ENCODE data around the gene FRMPD4. TPM values are rescaled to one million over a fixed set of nuclear protein-coding genes. Genes with fewer than 3 reads are reported as not detected.

FRMPD4 gene
- total and polyA plus RNA-seq, 2 donors = 0.06 to 0.85 TPM

DNA sequence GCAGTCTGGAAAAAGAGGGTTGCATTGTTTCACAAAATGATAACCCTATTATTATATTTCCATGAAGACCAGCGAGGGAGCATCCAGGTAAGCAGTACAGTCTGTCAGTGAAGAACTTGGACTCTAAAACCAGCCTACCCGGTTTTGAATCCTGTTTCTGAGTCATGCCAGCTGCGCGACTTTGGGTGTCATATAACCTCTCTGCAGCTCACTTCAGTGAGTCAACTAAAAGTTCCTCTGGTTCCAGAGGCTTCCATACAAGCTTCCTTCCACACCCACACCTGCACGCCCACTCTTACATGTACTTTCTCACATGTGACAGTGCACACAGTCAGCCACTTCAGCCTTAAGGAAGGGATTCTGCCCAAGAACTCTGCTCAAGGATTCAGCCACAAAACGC, 603.1 kb downstream of the FRMPD4 start:
- 76% methylated on average over 6 of the region's 6 CpGs for WGBS
- no peak overlapping the region for H3K27ac ChIP-seq (ENCODE audit: low read depth)
- DNase-seq (ENCODE audit: extremely low spot score) = peak; percentile 6
- H3K4me3 ChIP-seq (ENCODE audit: low read depth, low read length) = no peak overlapping the region
- H3K4me1 ChIP-seq (ENCODE audit: insufficient read depth) = no peaks in the 10 kb centered on the region
- H3K36me3 ChIP-seq (ENCODE audit: insufficient read depth) = no peaks in the 10 kb centered on the region

DNA sequence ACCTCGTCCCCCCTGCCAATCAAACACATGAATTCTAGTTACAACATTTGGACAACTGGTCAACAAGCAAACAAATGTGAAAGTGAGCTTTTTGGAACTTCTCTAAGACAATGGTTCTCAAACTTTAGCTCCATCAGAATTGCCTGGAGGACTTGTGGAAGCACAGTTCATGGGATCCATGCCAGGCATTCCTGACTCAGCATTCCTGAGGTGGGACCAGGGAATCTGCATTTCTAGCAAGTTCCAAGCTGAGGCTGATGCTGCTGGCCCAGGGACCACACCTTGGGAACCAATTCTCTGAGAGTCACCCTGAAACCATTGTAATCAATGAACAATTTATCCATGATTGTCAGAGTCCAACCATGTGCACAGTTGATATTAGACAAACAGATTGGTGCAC, 609.2 kb downstream of the FRMPD4 start:
- DNase-seq (ENCODE audit: extremely low spot score) = no peak
- H3K4me1 ChIP-seq (ENCODE audit: insufficient read depth) = no peaks in the 10 kb centered on the region
- no peak overlapping the region for H3K27ac ChIP-seq (ENCODE audit: low read depth)
- H3K36me3 ChIP-seq (ENCODE audit: insufficient read depth) = no peaks in the 10 kb centered on the region
- WGBS = 88% methylated on average over 1 of the region's 1 CpG
- no peak overlapping the region for H3K4me3 ChIP-seq (ENCODE audit: low read depth, low read length)

DNA sequence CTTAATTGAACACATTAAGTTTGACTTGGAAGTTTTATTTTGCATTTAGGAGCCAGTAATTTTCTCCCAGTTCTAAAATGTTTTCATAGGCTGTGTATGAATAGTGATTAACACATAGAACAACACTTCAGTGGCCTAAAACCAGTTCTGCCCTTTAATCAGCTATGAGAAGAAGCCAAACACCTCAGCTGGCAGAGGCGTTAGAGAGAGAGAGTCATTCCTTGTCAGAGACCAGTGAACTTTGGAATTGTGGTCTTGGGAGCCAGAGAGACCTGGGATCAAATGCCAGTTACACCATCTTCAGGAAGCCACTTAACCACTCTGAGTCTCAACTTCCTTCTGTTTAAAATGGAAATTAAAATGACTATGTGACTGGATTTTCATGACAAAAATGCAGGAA, 613.6 kb downstream of the FRMPD4 start:
- no peak for DNase-seq (ENCODE audit: extremely low spot score)
- Histone ChIP-seq H3K4me1 (ENCODE audit: insufficient read depth) (no peaks in the 10 kb centered on the region), H3K36me3 (ENCODE audit: insufficient read depth) (no peaks in the 10 kb centered on the region), H3K4me3 (ENCODE audit: low read depth, low read length) (no peak overlapping the region), H3K27ac (ENCODE audit: low read depth) (no peak overlapping the region)
- WGBS = 81% methylated on average over 1 of the region's 1 CpG

DNA sequence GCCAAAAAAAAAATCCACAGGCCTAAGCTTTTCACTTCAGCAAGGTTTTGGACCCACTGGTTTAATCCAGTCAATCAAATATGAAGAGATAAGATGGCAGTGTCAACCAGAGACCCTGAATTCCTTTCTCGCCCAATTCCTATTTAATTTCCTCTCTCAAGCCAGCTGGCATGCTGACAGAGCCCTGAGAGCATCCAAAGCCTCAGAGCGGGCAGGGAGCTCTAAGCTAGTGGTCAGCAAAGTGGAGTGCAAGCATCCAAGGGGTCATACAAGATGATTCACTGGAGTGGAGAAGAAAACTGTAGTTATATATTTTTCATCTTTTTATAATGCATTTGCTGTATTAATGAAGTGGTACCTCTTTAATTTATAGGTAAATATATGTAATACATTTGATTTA, 615.1 kb downstream of the FRMPD4 start:
- H3K4me1 ChIP-seq (ENCODE audit: insufficient read depth) = no peaks in the 10 kb centered on the region
- H3K27ac ChIP-seq (ENCODE audit: low read depth) = no peak overlapping the region
- WGBS = 52% methylated on average over 2 of the region's 2 CpGs
- no peak overlapping the region for H3K4me3 ChIP-seq (ENCODE audit: low read depth, low read length)
- no peaks in the 10 kb centered on the region for H3K36me3 ChIP-seq (ENCODE audit: insufficient read depth)
- DNase-seq (ENCODE audit: extremely low spot score) = no peak

DNA sequence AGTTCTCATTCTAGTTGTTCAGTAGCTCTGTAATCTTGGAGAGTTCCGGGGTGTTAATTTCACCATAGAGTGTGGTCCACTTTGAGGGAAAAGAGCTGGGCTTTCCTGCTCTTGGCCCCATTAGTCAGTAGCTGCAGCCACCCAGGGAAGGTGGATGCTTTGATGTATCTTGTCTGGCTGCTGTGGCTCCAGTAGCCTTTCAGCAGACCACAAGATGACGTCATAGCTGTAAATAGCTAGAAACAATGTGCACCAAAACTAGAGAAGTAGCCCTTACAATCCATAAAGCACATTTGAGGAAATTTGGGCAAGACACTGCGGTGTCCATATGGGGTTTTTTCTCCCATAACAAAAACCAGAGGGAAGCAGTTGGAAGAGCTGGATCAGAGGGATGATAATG, 620.0 kb downstream of the FRMPD4 start:
- WGBS = 80% methylated on average over 3 of the region's 3 CpGs

DNA sequence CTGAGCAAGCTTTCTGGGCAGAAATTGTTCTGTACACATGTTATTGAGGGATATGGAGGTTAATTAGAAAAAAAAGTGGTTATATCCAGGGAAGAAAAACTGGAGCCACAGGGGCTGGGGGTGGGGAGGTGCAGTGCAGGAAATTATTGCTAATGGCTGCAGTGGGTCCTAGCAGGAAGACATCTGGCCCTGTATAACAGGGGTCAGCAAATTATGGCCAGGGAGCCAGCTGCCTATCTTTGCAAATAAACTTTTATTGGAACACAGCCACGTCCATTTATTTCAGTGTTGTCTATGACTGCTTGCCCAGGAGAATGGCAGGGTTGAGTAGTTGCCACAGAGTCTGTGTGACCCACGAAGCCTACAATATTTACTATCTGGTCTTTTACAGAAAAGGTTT, 629.6 kb downstream of the FRMPD4 start:
- 40% methylated on average over 2 of the region's 2 CpGs for WGBS
- Histone ChIP-seq H3K27ac (ENCODE audit: low read depth) (no peak overlapping the region), H3K36me3 (ENCODE audit: insufficient read depth) (no peaks in the 10 kb centered on the region), H3K4me3 (ENCODE audit: low read depth, low read length) (no peak overlapping the region), H3K4me1 (ENCODE audit: insufficient read depth) (no peaks in the 10 kb centered on the region)
- no peak for DNase-seq (ENCODE audit: extremely low spot score)

More for the DNA sequence above, 620.0 kb downstream of the FRMPD4 start:
- Histone ChIP-seq H3K27ac (ENCODE audit: low read depth) (no peak overlapping the region), H3K36me3 (ENCODE audit: insufficient read depth) (no peaks in the 10 kb centered on the region), H3K4me1 (ENCODE audit: insufficient read depth) (no peaks in the 10 kb centered on the region), H3K4me3 (ENCODE audit: low read depth, low read length) (no peak overlapping the region)
- DNase-seq (ENCODE audit: extremely low spot score) = no peak

DNA sequence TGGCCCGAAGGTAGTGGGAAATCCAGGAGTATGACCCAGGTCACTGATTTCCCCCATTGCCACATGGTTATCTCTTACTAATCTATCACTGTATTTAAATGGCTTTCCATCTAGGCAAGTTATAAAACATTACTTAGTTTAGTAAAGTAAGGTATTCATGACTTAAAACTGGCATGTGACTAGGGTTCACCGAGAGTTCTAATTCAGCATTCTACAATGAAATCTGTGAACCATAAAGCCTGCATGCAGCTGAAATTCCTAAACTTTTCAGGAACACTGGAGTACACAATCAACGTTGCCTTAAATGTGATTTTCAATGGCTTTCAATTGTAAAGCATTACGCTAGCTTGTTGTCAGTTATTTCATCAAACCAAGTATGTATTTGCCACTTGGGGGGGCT, 630.2 kb downstream of the FRMPD4 start:
- DNase-seq (ENCODE audit: extremely low spot score) = no peak
- no peaks in the 10 kb centered on the region for H3K4me1 ChIP-seq (ENCODE audit: insufficient read depth)
- no peaks in the 10 kb centered on the region for H3K36me3 ChIP-seq (ENCODE audit: insufficient read depth)
- no peak overlapping the region for H3K4me3 ChIP-seq (ENCODE audit: low read depth, low read length)
- no peak overlapping the region for H3K27ac ChIP-seq (ENCODE audit: low read depth)
- WGBS = 86% methylated on average over 4 of the region's 4 CpGs

DNA sequence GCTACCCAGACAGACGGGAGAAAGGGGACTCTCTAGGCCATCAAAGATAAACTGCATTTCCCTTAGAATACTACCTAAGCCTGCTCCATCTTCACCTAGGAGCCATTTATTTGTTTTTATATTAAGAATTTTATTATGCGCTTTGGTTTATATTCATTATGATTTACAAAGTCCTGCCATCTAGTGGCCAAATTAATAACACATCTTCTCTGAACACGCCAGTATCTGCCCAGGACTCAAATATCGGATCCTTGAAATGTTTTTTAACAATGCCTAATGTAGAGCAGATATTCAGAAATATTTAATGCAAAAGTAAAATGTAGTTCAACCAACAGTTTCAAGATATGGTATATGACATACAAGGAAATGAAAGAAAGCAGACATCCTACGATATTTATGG, 632.2 kb downstream of the FRMPD4 start:
- Histone ChIP-seq H3K27ac (ENCODE audit: low read depth) (no peak overlapping the region), H3K4me3 (ENCODE audit: low read depth, low read length) (no peak overlapping the region), H3K4me1 (ENCODE audit: insufficient read depth) (no peaks in the 10 kb centered on the region), H3K36me3 (ENCODE audit: insufficient read depth) (no peaks in the 10 kb centered on the region)
- WGBS = 27% methylated on average over 5 of the region's 5 CpGs
- no peak for DNase-seq (ENCODE audit: extremely low spot score)

DNA sequence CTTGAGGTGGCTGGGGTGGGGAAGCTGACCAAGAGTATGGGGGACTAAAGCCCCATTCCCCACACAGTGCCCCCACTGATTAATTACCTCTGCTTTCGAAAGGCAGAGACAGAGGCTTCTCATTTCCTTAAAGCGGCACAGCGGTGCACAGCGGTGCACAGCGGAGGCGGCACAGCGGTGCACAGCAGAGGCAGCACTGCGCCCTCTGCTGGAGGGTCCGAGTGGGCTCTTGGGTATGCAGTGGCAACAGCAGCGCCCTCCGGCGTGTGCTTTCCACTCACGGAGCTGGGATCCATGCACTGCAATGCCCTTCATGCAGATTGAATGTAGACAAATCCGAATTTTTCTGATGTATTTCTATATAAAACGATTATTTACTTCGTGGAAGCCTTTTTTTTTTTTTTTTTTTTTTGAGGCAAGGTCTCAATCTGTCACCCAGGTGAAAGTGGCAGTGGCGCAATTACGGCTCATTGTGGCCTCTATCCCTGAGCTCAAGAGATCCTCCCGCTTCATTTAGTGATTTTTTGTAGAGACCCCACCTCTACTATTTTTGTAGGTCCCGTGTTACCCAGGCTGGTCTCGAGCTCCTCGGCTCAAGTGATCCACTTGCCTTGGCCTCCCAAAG, 633.3 kb downstream of the FRMPD4 start:
- no peak for DNase-seq (ENCODE audit: extremely low spot score)
- WGBS = 42% methylated on average over 22 of the region's 22 CpGs
- H3K36me3 ChIP-seq (ENCODE audit: insufficient read depth) = no peaks in the 10 kb centered on the region
- H3K4me1 ChIP-seq (ENCODE audit: insufficient read depth) = no peaks in the 10 kb centered on the region
- no peak overlapping the region for H3K27ac ChIP-seq (ENCODE audit: low read depth)
- H3K4me3 ChIP-seq (ENCODE audit: low read depth, low read length) = no peak overlapping the region

Small RNA genes lying within 50 kb of the gene (small RNA-seq; reads per million reads assigned to genes)
- gene AC119619.1 = not detected
- gene RF00019 = not detected
- not detected for gene RN7SKP290
